ENCODE measurements around the gene HIVEP1.

HIVEP1 gene

GRCh38 chr6:12012038-12012557 lies at the start of gene HIVEP1:
TSS of gene HIVEP1 (plus strand) at chr6:12012312. CDS start at chr6:12015629, 3,317 bp downstream.
- H3K4me3 ChIP-seq (replicated peaks; ENCODE audit: low read depth, low read length): peak within 1 kb of the TSS; percentile 87
- no peak for TF ChIP-seq CTCF (IDR thresholded peaks at IDR 0.05; ENCODE audit: low read length, missing control alignments)
- DNase-seq (ENCODE audit: low read depth): no peak

GRCh38 chr6:11963756-11964500 lies 48.2 kb upstream of the HIVEP1 start:
- DNase-seq (ENCODE audit: low read depth): no peak
- no peak overlapping the region for H3K4me3 ChIP-seq (replicated peaks; ENCODE audit: low read depth, low read length)
- TF ChIP-seq CTCF (IDR thresholded peaks at IDR 0.05; ENCODE audit: low read length, missing control alignments): no peak

GRCh38 chr6:11964729-11965335 lies 47.3 kb upstream of the HIVEP1 start:
- no peak overlapping the region for H3K4me3 ChIP-seq (replicated peaks; ENCODE audit: low read depth, low read length)
- peak; percentile 21 for DNase-seq (ENCODE audit: low read depth)
- TF ChIP-seq CTCF (IDR thresholded peaks at IDR 0.05; ENCODE audit: low read length, missing control alignments): no peak

GRCh38 chr6:11965499-11965898 lies 46.6 kb upstream of the HIVEP1 start:
- no peak for TF ChIP-seq CTCF (IDR thresholded peaks at IDR 0.05; ENCODE audit: low read length, missing control alignments)
- no peak for DNase-seq (ENCODE audit: low read depth)
- no peak overlapping the region for H3K4me3 ChIP-seq (replicated peaks; ENCODE audit: low read depth, low read length)

- TF ChIP-seq CTCF (IDR thresholded peaks at IDR 0.05; ENCODE audit: low read length, missing control alignments): no peak
- no peak for DNase-seq (ENCODE audit: low read depth)
- H3K4me3 ChIP-seq (replicated peaks; ENCODE audit: low read depth, low read length): no peak overlapping the region
These were observed 43.8 kb upstream of the HIVEP1 start for GRCh38 chr6:11968241-11968806.

GRCh38 chr6:11969092-11969491 lies 43.0 kb upstream of the HIVEP1 start:
- peak; percentile 88 for DNase-seq (ENCODE audit: low read depth)
- no peak for TF ChIP-seq CTCF (IDR thresholded peaks at IDR 0.05; ENCODE audit: low read length, missing control alignments)
- H3K4me3 ChIP-seq (replicated peaks; ENCODE audit: low read depth, low read length): peak overlapping the region; percentile 45

All from fibroblast of pulmonary artery (primary cell).